GM12874 (cell line): Measurements from ENCODE around the gene HEPHL1.

ENCODE experiments used
- CTCF ChIP-seq: IDR thresholded peaks from 2 replicates; pipeline ENCODE4 v1.5.1; 2011; ENCODE audit warnings: low read depth, mild to moderate bottlenecking, control low read depth, low read length, moderate library complexity; ENCODE audit not compliant: insufficient read depth

Gene HEPHL1

GRCh38 chr11:94149431-94150017 is 128.4 kb downstream of the HEPHL1 start:
- TF ChIP-seq CTCF, result no peak

GRCh38 chr11:94150056-94150455 is 128.9 kb downstream of the HEPHL1 start:
- no peak for TF ChIP-seq CTCF

GRCh38 chr11:94150704-94151685 is 129.8 kb downstream of the HEPHL1 start:
- no peak for TF ChIP-seq CTCF

- TF ChIP-seq CTCF, result no peak
Measured at GRCh38 chr11:94151903-94152677, 130.9 kb downstream of the HEPHL1 start.

- TF ChIP-seq CTCF, result no peak
Measured at GRCh38 chr11:94152678-94153065, 131.5 kb downstream of the HEPHL1 start.

GRCh38 chr11:94153320-94153719 is 132.2 kb downstream of the HEPHL1 start:
- TF ChIP-seq CTCF, result no peak

- no peak for TF ChIP-seq CTCF
Measured at GRCh38 chr11:94154095-94154856, 133.1 kb downstream of the HEPHL1 start.
